GM12878 (cell line): ENCODE results near the gene GEMIN8.

Experiments
- CREB1 ChIP-seq: IDR thresholded peaks from 2 replicates; pipeline ENCODE4 v1.6.1; 2012; ENCODE audit warnings: low read depth, mild to moderate bottlenecking, inconsistent platforms
- CTCF ChIP-seq, 3 experiments: IDR thresholded peaks in 2 of 3; conservative IDR thresholded peaks in 1 of 3; 2 replicates each; pipeline ENCODE4 v1.5.1; 2011; ENCODE audit warnings: low read depth in 3 of 3, low read length in 3 of 3, mild to moderate bottlenecking in 3 of 3, control low read depth in 2 of 3, moderate library complexity in 2 of 3, inconsistent platforms in 1 of 3, mixed read lengths in 1 of 3; ENCODE audit not compliant: control insufficient read depth in 2 of 3, insufficient read depth in 1 of 3; ENCODE audit errors: extremely low read depth in 1 of 3
- EZH2 ChIP-seq: IDR thresholded peaks from 2 replicates; pipeline ENCODE4 v1.6.1; 2012; ENCODE audit warnings: low read depth, mild to moderate bottlenecking, control low read depth, inconsistent platforms, low read length, borderline replicate concordance; ENCODE audit not compliant: control insufficient read depth
- HCFC1 ChIP-seq: fragments of 150-350 bp; IDR thresholded peaks from 2 replicates; pipeline ENCODE4 v1.6.1; 2014; ENCODE audit warnings: low read length
- PAX8 ChIP-seq: fragments of 450-650 bp; IDR thresholded peaks from 2 replicates; pipeline ENCODE4 v1.6.1; 2017; ENCODE audit warnings: mild to moderate bottlenecking, moderate library complexity
- USF2 ChIP-seq: IDR thresholded peaks from 2 replicates; pipeline ENCODE4 v1.6.1; 2011; ENCODE audit warnings: low read depth, low read length, improper control_type of control experiment, borderline replicate concordance

- TF ChIP-seq HCFC1 (no peak), CTCF (IDR thresholded peaks at IDR 0.05 in 2 of 3, conservative IDR thresholded peaks at IDR 0.05 in 1 of 3; ENCODE audit: control insufficient read depth in 2 of 3, extremely low read depth in 1 of 3, insufficient read depth in 1 of 3, low read depth in 3 of 3, low read length in 3 of 3) (no peak), USF2 (no peak), CREB1 (no peak), PAX8 (no peak), EZH2 (no peak)
These were observed 43.4 kb upstream of the GEMIN8 start for GRCh38 chrX:14073071-14073470.
